ENCODE results near the gene RCOR2. TPM values are rescaled to one million over a fixed set of nuclear protein-coding genes. Genes with fewer than 3 reads are reported as not detected.

The RCOR2 gene
- total and polyA plus RNA-seq, 2 experiments from 2014 or later = 5.5 to 66.9 TPM

- DNase-seq (ENCODE audit: low spot score) = no peak
- H3F3A ChIP-seq (replicated peaks; ENCODE audit: low read depth) = peaks cover 16% of the 10 kb centered on the region; the same call in 1 of the 2 replicates
- H4K20me1 ChIP-seq (replicated peaks; ENCODE audit: insufficient read depth) = peaks cover 27% of the 10 kb centered on the region
- peaks cover 10% of the 10 kb centered on the region; the same call in 1 of the 2 replicates for H3K36me3 ChIP-seq (ENCODE audit: insufficient read depth)
- no peaks in the 10 kb centered on the region for H3K27me3 ChIP-seq (ENCODE audit: insufficient read depth)
- Mint-ChIP-seq H3K36me3 (ENCODE audit: low read depth) (peaks cover 24% of the 10 kb centered on the region), H3K4me3 (no peak overlapping the region), H3K27ac (no peak overlapping the region), H3K27me3 (ENCODE audit: insufficient read depth, low read depth, poor library complexity) (peaks cover 15% of the 10 kb centered on the region), H3K4me1 (peaks cover 30% of the 10 kb centered on the region), H3K9me3 (no peaks in the 10 kb centered on the region)
- no peaks in the 10 kb centered on the region for H3K9me2 ChIP-seq (ENCODE audit: insufficient read depth)
- H3K79me2 ChIP-seq (replicated peaks; ENCODE audit: insufficient read depth) = peaks cover 62% of the 10 kb centered on the region
- H3K27ac ChIP-seq (ENCODE audit: low read depth) = no peak overlapping the region
- H3K4me2 ChIP-seq = no peak overlapping the region
- ATAC-seq = no peak
- H2AFZ ChIP-seq = no peak overlapping the region
- peaks cover 16% of the 10 kb centered on the region for H3K4me1 ChIP-seq (ENCODE audit: insufficient read depth)
- H3K4me3 ChIP-seq = no peak overlapping the region
- TF ChIP-seq EZH2 (IDR thresholded peaks at IDR 0.05; ENCODE audit: low read depth, unreplicated experiment) (no peak), ZNF331 (CRISPR knock-in tag; IDR thresholded peaks at IDR 0.05; ENCODE audit: low read depth) (no peak), CREB1 (CRISPR knock-in tag; IDR thresholded peaks at IDR 0.05; ENCODE audit: low read depth) (no peak), CTCF (conservative IDR thresholded peaks at IDR 0.05; ENCODE audit: low read depth in 2 of 2) (no peak), JUNB (IDR thresholded peaks at IDR 0.05; ENCODE audit: unreplicated experiment) (no peak), POLR2AphosphoS5 (IDR thresholded peaks at IDR 0.05; ENCODE audit: low read depth) (no peak), ZNF462 (CRISPR knock-in tag; IDR thresholded peaks at IDR 0.05) (no peak), STAT1 (IDR thresholded peaks at IDR 0.05; ENCODE audit: unreplicated experiment) (no peak), NANOG (IDR thresholded peaks at IDR 0.05; ENCODE audit: borderline replicate concordance) (no peak), ZNF114 (CRISPR knock-in tag; IDR thresholded peaks at IDR 0.05) (no peak), ETS1 (IDR thresholded peaks at IDR 0.05) (no peak), EZH2phosphoT487 (IDR thresholded peaks at IDR 0.05; ENCODE audit: unreplicated experiment) (no peak), REST (IDR thresholded peaks at IDR 0.05; ENCODE audit: unreplicated experiment) (no peak)
Measured at GRCh38 chr11:63893355-63893754, 23.6 kb downstream of the RCOR2 start.

Data from GM23338 (cell line).